HG02588 (cell line): ENCODE data around the gene MPV17L2.

Experiments used
- ATAC-seq: cut with Tn5 transposase; IDR thresholded peaks from one replicate; pipeline ENCODE4 v1.9.1; 2021; ENCODE audit warnings: mild to moderate bottlenecking, moderate library complexity; ENCODE audit not compliant: unreplicated experiment

MPV17L2 gene

GRCh38 chr19:18232540-18233223 is 39.7 kb downstream of the MPV17L2 start:
- ATAC-seq, result no peak

DNA sequence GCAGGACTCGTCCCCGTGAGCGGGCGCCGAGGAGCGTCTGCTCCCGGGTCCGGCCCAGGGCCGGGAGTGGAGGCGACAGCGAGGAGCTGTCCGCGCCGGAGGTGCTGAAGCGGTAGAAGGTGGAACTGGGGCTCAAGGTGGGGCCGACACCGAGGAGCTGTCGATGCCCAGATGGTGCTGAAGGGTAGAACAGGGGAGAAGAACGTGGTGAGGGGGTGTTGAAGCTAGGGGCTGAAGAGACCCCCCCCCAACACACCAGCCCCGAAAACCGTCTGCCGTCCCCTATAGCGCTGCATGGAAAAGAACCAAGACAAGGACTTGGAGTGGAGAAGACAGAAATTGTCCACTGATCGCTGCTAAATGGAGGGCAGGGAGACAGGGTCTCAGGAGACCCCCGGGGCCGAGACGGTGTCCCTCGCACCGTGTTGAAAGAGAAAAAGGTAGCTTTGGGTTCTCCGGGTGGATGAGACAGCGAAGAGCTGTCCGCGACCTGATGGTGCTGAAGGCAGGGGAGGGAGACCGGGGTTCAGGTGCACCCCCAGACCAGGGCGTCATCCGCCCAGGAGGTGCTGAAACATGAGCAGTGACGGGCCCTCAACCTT is 40.3 kb downstream of the MPV17L2 start:
- ATAC-seq, result no peak

- no peak for ATAC-seq
Observed at GRCh38 chr19:18234194-18234593, 41.2 kb downstream of the MPV17L2 start.

DNA sequence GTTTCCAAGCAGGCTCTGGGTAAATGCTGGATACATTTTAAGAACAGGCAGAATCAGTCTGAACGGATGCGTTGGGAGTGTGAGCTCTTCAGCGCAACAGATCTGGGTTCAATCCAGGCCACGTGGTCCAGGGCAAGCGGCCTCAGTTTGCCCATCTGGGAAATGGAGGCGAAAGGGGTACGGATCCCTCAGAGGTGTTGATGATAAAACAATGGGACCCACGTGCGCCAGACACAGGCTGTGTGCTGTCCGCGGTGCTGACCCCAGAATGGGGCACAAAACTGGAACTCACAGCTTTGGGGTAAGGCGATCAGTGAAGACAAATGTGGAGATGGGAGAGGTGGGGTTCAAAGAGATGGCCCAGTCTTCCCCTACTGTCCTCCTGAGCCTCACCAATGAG is 46.3 kb downstream of the MPV17L2 start:
- ATAC-seq, result no peak

GRCh38 chr19:18245297-18245696 is 52.3 kb downstream of the MPV17L2 start:
- no peak for ATAC-seq
